HepG2 (cell line): ENCODE data around the gene RABIF. TPM values are rescaled to one million over a fixed set of nuclear protein-coding genes. Genes with fewer than 3 reads are reported as not detected.
A peak's percentile ranks its signal among the peaks of the same experiment; 100 is the strongest.

Experiments
- ATAC-seq: fragments of 200-7000 bp; cut with Tn5 transposase; 3 replicates; pipeline ENCODE4 v1.9.1; 2020; ENCODE audit warnings: mild to moderate bottlenecking, moderate library complexity
- BruUV-seq: library from RNA; stranded (reverse); fragments of 400-500 nt; replicated peaks from 2 replicates; lab custom pipeline; 2021; lab: Mats Ljungman, UMichigan
- CTCF ChIA-PET: fragments of 300-600 bp; formaldehyde crosslinking; extraction: SDS; loops from one replicate; lab custom pipeline; 2021; ENCODE audit warnings: low total read pairs, inconsistent platforms, low intra/inter-chr PET ratio; lab: Yijun Ruan, JAX
- POLR2A ChIA-PET: fragments of 350-600 bp; sonication (Branson Sonifier 250); formaldehyde crosslinking; loops from one replicate; lab custom pipeline; 2020; ENCODE audit warnings: antibody characterized with exemption, inconsistent platforms; lab: Yijun Ruan, JAX
- DNase-seq: peaks from one replicate; pipeline ENCODE4 v3.0.0-alpha.2; 2015; ENCODE audit warnings: low spot score
- FAIRE-seq: peaks from 3 replicates; lab custom pipeline; 2011; peaks lifted over from hg19 to GRCh38; lab: Jason Lieb, UNC
- H2AFZ ChIP-seq: one replicate; pipeline ENCODE4 v1.6.1; 2011; ENCODE audit warnings: low read length, inconsistent platforms
- H3K27ac ChIP-seq: fragments of 300-600 bp; 3 replicates; pipeline ENCODE4 v1.8.0; 2011; ENCODE audit warnings: mixed run types, mild to moderate bottlenecking, mixed read lengths, low read length, inconsistent platforms; ENCODE audit not compliant: insufficient read depth; ENCODE audit errors: extremely low read length
- H3K27me3 ChIP-seq, 2 experiments: fragments of 200-600 bp in 1 of 2; 2 replicates in 1 of 2; 3 replicates in 1 of 2; pipeline versions ENCODE4 v1.6.0 to v1.8.0; 2011; ENCODE audit warnings: low read length in 2 of 2, mild to moderate bottlenecking in 2 of 2, moderate library complexity in 2 of 2, inconsistent platforms in 1 of 2; ENCODE audit not compliant: insufficient read depth in 2 of 2, control insufficient read depth in 1 of 2
- H3K36me3 ChIP-seq, 2 experiments: fragments of 200-600 bp in 1 of 2; replicated peaks in 1 of 2; 2 replicates in 1 of 2; 3 replicates in 1 of 2; pipeline versions ENCODE4 v1.5.1 to v1.8.0; 2011; ENCODE audit warnings: low read length in 2 of 2, inconsistent platforms in 1 of 2; ENCODE audit not compliant: insufficient read depth in 2 of 2, control insufficient read depth in 1 of 2
- H3K4me1 ChIP-seq: 2 replicates; pipeline ENCODE4 v1.5.1; 2012; ENCODE audit warnings: low read length, inconsistent platforms; ENCODE audit not compliant: insufficient read depth
- H3K4me2 ChIP-seq: 2 replicates; pipeline ENCODE4 v1.6.0; 2011; ENCODE audit warnings: low read depth, low read length, inconsistent platforms
- H3K4me3 ChIP-seq, 3 experiments: fragments of 200-600 bp in 1 of 3; sonication (generic), shearing (Covaris generic) in 1 of 3; replicated peaks in 1 of 3; 2 replicates each; pipeline ENCODE4 v1.5.1; 2011 to 2016; ENCODE audit warnings: low read length in 3 of 3, inconsistent platforms in 2 of 3, low read depth in 2 of 3, mild to moderate bottlenecking in 2 of 3, control low read depth in 1 of 3, mixed read lengths in 1 of 3; ENCODE audit not compliant: insufficient read depth in 1 of 3
- H3K79me2 ChIP-seq: one replicate; pipeline ENCODE4 v1.6.1; 2011; ENCODE audit warnings: low read length, inconsistent platforms; ENCODE audit not compliant: insufficient read depth
- H3K9ac ChIP-seq: 2 replicates; pipeline ENCODE4 v1.6.0; 2011; ENCODE audit warnings: mild to moderate bottlenecking, low read depth, low read length, inconsistent platforms; ENCODE audit not compliant: insufficient read depth
- H3K9me3 ChIP-seq: 2 replicates; pipeline ENCODE4 v1.5.1; 2012; ENCODE audit warnings: mild to moderate bottlenecking, low read length
- H4K20me1 ChIP-seq: 2 replicates; pipeline ENCODE4 v1.6.0; 2011; ENCODE audit warnings: inconsistent platforms, mild to moderate bottlenecking, low read length, moderate library complexity; ENCODE audit not compliant: insufficient read depth
- KDM5B ChIP-seq: sonication (generic); formaldehyde crosslinking; IDR thresholded peaks from 2 replicates; pipeline ENCODE4 v1.4.0; 2020; ENCODE audit warnings: missing genetic modification reagents, mild to moderate bottlenecking, borderline replicate concordance
- PRDM4 ChIP-seq: sonication (generic); formaldehyde crosslinking; IDR thresholded peaks from 2 replicates; pipeline ENCODE4 v1.9.0; 2021; ENCODE audit warnings: missing genetic modification reagents, borderline replicate concordance
- PTBP1 ChIP-seq: fragments of 200-400 bp; formaldehyde crosslinking; IDR thresholded peaks from 2 replicates; pipeline ENCODE4 v1.6.1; 2018; ENCODE audit warnings: low read length, low read depth; ENCODE audit not compliant: poor library complexity, severe bottlenecking
- RCOR2 ChIP-seq: IDR thresholded peaks from 2 replicates; pipeline ENCODE4 v1.6.1; 2016; ENCODE audit warnings: missing biosample characterization, missing genetic modification reagents
- TEAD3 ChIP-seq: optimal IDR thresholded peaks from 2 replicates; pipeline ENCODE3; 2016; ENCODE audit warnings: borderline replicate concordance
- ZNF331 ChIP-seq: sonication (generic); formaldehyde crosslinking; IDR thresholded peaks from 2 replicates; pipeline ENCODE4 v1.4.0; 2020; ENCODE audit warnings: missing genetic modification reagents
- WGBS: methylation state at CpG from one replicate; pipeline ENCODE4 v1.1.6; 2017; ENCODE audit warnings: low lambda C conversion rate; 5-methylcytosine and 5-hydroxymethylcytosine counted together
- in situ Hi-C: cut with HindIII; loops from 2 replicates; pipeline ENCODE4 v1.10.0; 2017; ENCODE audit warnings: low pct_unique_long_range_greater_than_20kb; ENCODE audit not compliant: extremely low pct_ligation_motif_present
- intact Hi-C: fragments of 100-400 bp; cut with micrococcal nuclease; formaldehyde crosslinking; loops from one replicate; pipeline ENCODE4 v1.10.0; 2022; ENCODE audit not compliant: unreplicated experiment
- polyA plus RNA-seq, 8 experiments: library from polyadenylated mRNA; depleted of rRNA in 3 of 8; stranded (reverse) in 7 of 8; unstranded in 1 of 8; fragments of >200 nt; fragmentation: Illumina TruSeq in 4 of 8; extraction: Trizol in 4 of 8; gene quantifications; 2 replicates each; pipeline versions ENCODE4 v1.2.1 to v1.2.3, GENCODE V29; 2011 to 2016; ENCODE audit warnings: low read depth in 4 of 8, missing spikeins in 1 of 8, mixed read lengths in 1 of 8; ENCODE audit not compliant: insufficient read depth in 1 of 8
- total RNA-seq, 5 experiments: library from RNA; depleted of rRNA; stranded (reverse); fragments of >200 nt; fragmentation: Illumina TruSeq; extraction: Trizol; gene quantifications; 2 replicates each; pipeline ENCODE4 v1.2.3, GENCODE V29; 2016; ENCODE audit warnings: low read depth in 1 of 5

RABIF gene
- total and polyA plus RNA-seq, 2 of the 13 experiments (the other 11 are each of a cell fraction or from before 2014, with no cell fraction given): 7.6 to 8.3 TPM

GRCh38 chr1:202908998-202909397 lies 20.0 kb upstream of the RABIF start:
- in situ Hi-C loops: no loop called here
- CTCF ChIA-PET: no interaction called here

More at GRCh38 chr1:202908998-202909397, 20.0 kb upstream of the RABIF start:
- Histone ChIP-seq H3K79me2 (no peaks in the 10 kb centered on the region), H3K4me1 (no peaks in the 10 kb centered on the region), H4K20me1 (no peaks in the 10 kb centered on the region), H3K27ac (no peak overlapping the region), H2AFZ (no peak overlapping the region), H3K9ac (no peak overlapping the region), H3K27me3 (no peaks in the 10 kb centered on the region), H3K36me3 (peaks cover 8 to 42% of the 10 kb centered on the region in 2 experiments; a peak in 4 of 5 replicates), H3K4me3 (no peak overlapping the region), H3K4me2 (no peak overlapping the region), H3K9me3 (no peaks in the 10 kb centered on the region)
- no TSS peak for BruUV-seq
- TF ChIP-seq TEAD3 (CRISPR knock-in tag) (no peak), PTBP1 (no peak), KDM5B (CRISPR knock-in tag) (no peak), ZNF331 (peak; percentile 98), PRDM4 (CRISPR knock-in tag) (no peak), RCOR2 (CRISPR knock-in tag) (no peak)
- 98% methylated on average over 6 of the region's 6 CpGs for WGBS
- ATAC-seq (no peak), FAIRE-seq (no peak), DNase-seq (no peak)
- POLR2A ChIA-PET: interaction anchor here (1.4 kb wide), 1 partner anchor 18 kb away, joined by 4 read pairs; the partner anchor contains the start of gene KLHL12
- intact Hi-C loops: no loop called here
